ENCODE results near the gene APAF1.

APAF1 gene

DNA sequence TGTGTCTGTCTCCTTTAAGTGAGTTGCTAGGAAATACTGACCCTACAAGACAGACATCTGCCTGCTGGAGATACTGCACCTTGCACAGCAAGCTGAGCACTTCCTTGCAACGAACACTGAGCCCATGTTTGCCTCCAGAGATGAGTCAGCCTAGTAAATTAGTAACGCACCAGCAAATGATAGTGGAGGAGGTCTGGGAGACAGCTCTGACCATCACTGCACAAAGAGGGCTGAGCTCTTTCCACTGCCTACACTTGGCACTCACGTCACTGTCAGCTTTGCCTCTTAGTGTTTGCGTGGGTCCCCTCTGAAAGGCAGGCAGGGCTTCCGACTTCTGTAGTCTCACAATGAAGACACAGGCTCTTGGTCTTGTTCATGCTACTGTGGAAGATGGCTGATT lies 109.0 kb downstream of the APAF1 start:
- no peak for DNase-seq (ENCODE audit: low read depth in 2 of 2)

DNA sequence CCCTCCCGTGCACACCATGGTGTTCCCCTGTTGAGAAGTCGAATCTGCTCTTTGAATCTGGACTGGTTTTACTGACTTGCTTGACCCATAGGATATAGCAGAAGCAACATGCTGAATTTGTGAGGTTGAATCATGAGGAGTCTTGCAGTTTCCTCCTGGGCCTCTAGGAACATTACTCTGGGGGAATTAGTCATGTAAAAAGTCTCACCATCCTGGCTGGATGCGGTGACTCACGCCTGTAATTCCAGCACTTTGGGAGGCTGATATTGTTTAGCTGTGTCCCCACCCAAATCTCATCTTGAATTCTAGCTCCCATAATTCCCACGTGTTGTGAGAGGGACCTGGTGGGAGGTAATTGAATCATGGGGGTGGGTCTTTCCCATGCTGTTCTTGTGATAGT lies 110.8 kb downstream of the APAF1 start:
- DNase-seq (ENCODE audit: low read depth in 2 of 2): peak in 1 of 2 experiments; percentile 18

DNA sequence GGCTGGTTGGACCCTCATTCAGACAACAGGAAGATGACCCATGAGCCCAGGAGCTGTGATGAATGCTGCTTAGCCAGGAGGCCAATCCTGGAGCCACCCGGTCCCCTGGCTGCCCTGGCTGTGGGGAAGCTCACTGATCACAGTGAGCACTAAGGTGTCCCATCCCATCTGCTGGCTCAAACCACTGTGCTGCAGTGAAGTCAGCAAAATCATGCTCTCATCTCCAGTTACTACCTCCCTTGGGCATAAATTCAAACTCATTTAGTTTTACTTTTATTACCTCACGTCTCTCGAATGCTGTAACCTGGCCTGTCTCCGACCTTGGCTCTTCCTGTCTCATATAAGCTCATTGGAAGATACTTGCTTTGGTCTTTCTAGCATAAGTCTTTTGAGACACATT lies 112.4 kb downstream of the APAF1 start:
- no peak for DNase-seq (ENCODE audit: low read depth in 2 of 2)

DNA sequence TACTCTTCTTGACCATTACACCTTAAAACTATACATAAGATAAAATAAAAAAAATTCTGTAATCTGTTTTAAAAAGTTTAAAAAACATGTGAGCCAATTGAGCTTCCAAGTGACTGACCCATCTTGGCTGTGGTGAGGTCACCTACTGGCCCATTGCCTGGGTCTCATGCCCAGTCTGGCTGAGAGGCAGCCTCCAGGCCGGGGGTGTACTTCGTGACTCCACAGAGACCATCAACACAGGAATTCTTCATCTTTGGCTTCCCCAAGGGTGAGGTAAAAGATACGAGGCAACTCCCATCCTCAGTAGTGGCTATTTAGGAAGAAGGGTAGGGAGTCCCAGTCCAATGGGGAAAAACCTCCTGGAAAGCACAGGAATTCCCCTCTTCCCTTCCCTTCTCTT lies 113.2 kb downstream of the APAF1 start:
- DNase-seq (ENCODE audit: low read depth in 2 of 2): no peak

DNA sequence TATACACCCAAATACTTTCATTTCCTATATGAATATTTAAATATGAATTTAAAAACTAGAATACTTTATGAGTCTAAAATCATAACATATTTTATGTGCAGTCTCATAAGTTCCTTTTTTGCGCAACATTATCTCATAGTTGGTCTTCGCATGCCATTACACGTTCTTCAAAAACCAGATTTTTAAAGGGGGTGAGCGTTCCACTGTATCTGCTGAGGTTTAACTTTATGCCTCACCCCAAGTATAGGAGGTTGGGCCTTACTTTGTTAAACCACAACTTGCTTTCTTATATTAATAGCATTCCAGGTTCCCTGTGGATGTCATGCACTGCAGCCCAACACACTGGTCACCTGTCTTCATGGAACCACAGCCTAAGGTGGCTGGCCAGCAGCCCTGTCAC lies 118.6 kb downstream of the APAF1 start:
- no peak for DNase-seq (ENCODE audit: low read depth in 2 of 2)

DNA sequence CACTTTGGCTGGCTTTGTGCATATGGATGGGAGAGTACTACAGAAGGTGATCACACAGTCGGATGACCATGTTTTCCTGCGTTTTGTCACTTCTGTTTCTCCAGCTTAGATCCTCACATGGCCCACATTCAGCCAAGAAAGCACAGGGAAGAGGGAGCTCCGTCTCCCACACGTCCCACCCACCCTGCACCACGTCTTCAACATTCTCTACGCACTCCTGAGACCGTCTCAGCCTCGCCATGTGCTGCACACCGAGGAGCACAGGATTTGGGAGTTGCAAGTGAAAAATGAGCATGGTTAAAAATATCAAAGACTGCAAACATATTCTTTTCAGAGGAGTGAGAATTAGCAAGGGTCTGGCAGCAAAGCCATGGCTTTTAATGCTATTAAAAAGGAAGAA lies 122.2 kb downstream of the APAF1 start:
- no peak for DNase-seq (ENCODE audit: low read depth in 2 of 2)

DNA sequence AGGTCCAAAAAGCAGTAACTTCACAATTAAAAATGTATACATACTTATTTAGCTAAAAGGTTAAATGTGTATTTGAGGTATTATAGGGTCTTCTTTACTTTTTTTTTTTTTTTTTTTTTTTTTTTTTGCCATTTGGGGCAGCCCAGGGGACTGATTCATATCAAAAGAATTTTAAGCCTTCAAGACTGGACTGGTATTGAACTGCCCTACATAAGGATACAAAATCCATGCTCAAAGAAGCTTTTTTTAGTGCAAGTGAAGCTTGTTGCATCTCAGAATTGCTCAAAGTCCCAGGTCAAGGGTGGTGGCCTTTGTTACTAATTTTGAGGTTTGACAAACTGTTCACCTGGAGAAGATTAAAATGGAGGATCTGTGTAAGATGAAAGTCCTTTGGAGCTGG lies 124.0 kb downstream of the APAF1 start:
- DNase-seq (ENCODE audit: low read depth in 2 of 2): no peak

DNA sequence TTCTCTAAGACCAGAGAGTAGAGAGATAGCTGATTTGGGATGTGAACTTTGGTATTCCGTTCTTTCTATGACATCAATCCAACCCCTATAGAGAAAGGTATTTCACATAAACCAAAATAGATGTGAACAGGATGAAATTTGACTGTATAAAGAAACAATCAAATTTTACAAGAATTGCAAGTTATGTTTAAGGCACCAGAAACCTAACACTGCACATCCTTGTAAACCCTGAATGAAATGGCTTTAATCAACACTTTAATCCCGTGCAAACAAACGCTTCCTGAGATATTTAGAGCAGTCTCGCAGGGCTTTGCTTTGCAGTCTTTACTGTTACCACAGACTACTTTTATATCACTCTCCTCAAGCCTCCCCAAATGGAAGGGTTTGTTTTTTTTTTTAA lies 125.1 kb downstream of the APAF1 start:
- no peak for DNase-seq (ENCODE audit: low read depth in 2 of 2)

DNA sequence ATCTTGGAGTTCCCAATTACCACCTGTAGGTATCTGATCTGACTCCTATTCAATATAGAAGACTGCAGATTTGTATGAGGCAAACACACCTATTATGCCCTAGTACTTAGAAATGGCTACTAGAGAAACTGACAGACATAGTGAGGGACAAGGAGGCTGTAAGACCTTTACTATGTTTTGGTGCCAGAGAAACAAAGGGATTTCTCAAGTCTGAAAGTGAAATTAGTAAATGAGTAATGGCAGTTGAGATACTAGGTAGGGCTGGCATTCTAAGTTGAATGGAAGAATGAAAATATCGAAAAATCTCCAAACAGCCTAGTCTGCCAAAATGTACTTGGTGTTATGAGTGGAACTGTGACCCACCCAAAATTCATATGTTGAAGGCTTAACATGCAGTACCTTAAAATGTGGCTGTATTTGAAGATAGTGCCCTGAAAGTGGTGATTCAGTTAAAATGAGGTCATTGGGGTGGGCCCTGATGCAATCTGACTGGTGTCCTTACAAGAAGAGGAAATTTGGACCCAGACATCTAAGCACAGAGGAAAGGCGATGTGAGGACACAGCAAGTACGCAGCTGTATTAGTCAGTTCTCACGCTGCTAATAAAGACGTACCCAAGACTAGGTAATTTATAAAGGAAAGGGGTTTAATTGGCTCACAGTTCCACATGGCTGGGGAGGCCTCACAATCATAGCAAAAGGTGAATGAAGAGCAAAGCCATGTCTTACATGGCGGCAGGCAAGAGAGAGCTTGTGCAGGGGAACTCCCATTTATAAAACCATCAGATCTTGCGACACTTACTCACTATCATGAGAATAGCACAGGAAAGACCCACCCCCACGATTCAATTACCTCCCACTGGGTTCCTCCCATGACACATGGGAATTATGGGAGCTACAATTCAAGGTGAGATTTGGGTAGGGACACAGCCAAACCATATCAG lies 127.0 kb downstream of the APAF1 start:
- no peak for DNase-seq (ENCODE audit: low read depth in 2 of 2)

DNA sequence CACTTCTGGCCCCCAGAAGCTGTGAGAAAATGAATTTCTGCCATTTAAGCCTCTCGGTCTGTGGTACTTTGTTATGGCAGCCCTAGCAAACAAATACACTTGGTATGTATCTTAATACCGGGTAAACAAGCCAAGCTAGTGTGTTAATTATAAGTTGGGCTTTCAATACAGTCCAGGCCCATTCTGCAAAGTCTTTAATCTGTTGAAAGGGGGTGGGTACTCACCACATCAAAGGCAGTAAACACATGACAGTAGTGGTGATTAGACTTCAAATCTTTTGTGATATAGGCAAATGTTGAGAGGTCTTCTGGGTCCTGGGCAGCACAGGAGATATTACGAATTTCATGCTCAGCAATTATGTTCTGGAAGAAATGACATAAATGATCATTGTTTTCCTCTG lies 127.7 kb downstream of the APAF1 start:
- DNase-seq (ENCODE audit: low read depth in 2 of 2): no peak

DNA sequence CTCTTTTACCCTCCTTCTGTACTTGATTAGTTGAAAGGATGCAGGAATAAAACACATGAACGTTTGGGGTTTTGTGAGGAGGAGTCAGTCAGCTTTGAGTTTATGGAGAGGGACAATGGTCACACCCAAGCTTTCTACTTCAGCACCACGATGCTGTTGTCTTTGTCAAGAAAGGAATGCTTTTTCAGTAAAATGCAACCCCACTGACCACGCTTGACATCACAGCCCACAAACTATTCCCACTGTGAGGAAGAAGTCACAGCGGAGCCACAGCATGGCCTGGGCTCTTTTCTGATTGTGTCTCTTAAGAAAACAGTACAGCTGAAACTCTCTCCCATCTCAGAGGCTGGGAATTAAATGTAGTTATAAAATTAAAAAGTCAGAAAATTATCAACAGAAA lies 135.2 kb downstream of the APAF1 start:
- no peak for DNase-seq (ENCODE audit: low read depth in 2 of 2)

DNA sequence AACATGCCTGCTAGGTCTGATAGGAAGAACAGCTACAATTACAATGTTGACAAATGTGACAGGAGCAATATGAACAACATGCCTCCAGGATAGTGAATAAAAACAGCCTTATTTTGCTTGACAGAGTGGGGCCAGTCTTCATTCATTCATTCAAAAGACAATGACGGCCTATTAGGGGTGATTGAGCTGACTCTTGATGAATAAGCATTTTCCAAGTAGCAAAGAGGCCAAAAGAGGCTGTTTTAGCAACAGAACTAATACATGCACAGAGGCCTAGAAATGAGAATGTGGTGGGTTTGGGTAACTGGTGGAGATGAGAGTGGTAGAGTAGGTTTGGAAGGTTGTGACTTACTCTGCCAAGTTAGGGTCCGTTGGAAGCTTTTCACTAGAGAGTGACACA lies 138.3 kb downstream of the APAF1 start:
- no peak for DNase-seq (ENCODE audit: low read depth in 2 of 2)

All from fibroblast of skin of left biceps (primary cell).